HepG2 (cell line): ENCODE results near the gene TEKT5. TPM values are rescaled to one million over a fixed set of nuclear protein-coding genes. Genes with fewer than 3 reads are reported as not detected.

ENCODE experiments used
- AGO1 ChIP-seq: fragments of 200-400 bp; formaldehyde crosslinking; IDR thresholded peaks from 2 replicates; pipeline ENCODE4 v1.6.1; 2017; ENCODE audit warnings: mild to moderate bottlenecking, low read depth, low read length, moderate library complexity; ENCODE audit not compliant: poor library complexity, severe bottlenecking
- HDAC2 ChIP-seq: sonication (generic); formaldehyde crosslinking; IDR thresholded peaks from 2 replicates; pipeline ENCODE4 v1.4.0; 2020; ENCODE audit warnings: missing genetic modification reagents
- IKZF4 ChIP-seq: sonication (generic); formaldehyde crosslinking; IDR thresholded peaks from 2 replicates; pipeline ENCODE4 v1.5.1; 2020; ENCODE audit warnings: borderline replicate concordance, mild to moderate bottlenecking, low read depth, missing genetic modification reagents; ENCODE audit errors: not compliant biosample characterization
- RFXANK ChIP-seq: IDR thresholded peaks from 2 replicates; pipeline ENCODE4 v1.6.1; 2016
- RFXAP ChIP-seq: sonication (generic); formaldehyde crosslinking; IDR thresholded peaks from 2 replicates; pipeline ENCODE4 v1.4.0; 2020; ENCODE audit warnings: missing genetic modification reagents, borderline replicate concordance
- SCMH1 ChIP-seq: sonication (generic); formaldehyde crosslinking; IDR thresholded peaks from 2 replicates; pipeline ENCODE4 v1.9.0; 2021; ENCODE audit warnings: missing genetic modification reagents, mild to moderate bottlenecking, borderline replicate concordance
- SRSF1 ChIP-seq: fragments of 200-400 bp; formaldehyde crosslinking; optimal IDR thresholded peaks from 2 replicates; pipeline ENCODE3; 2017; ENCODE audit warnings: mild to moderate bottlenecking, low read depth, low read length, moderate library complexity
- polyA plus RNA-seq, 8 experiments: library from polyadenylated mRNA; depleted of rRNA in 3 of 8; stranded (reverse) in 7 of 8; unstranded in 1 of 8; fragments of >200 nt; fragmentation: Illumina TruSeq in 4 of 8; extraction: Trizol in 4 of 8; gene quantifications; 2 replicates each; pipeline versions ENCODE4 v1.2.1 to v1.2.3, GENCODE V29; 2011 to 2016; ENCODE audit warnings: low read depth in 4 of 8, missing spikeins in 1 of 8, mixed read lengths in 1 of 8; ENCODE audit not compliant: insufficient read depth in 1 of 8
- total RNA-seq, 5 experiments: library from RNA; depleted of rRNA; stranded (reverse); fragments of >200 nt; fragmentation: Illumina TruSeq; extraction: Trizol; gene quantifications; 2 replicates each; pipeline ENCODE4 v1.2.3, GENCODE V29; 2016; ENCODE audit warnings: low read depth in 1 of 5
- TF ChIP-seq, protein P1 (sequence below): sonication (generic); formaldehyde crosslinking; IDR thresholded peaks from 2 replicates; pipeline ENCODE4 v1.8.0; 2022; ENCODE audit warnings: mild to moderate bottlenecking, missing genetic modification reagents, borderline replicate concordance
- TF ChIP-seq, protein P2 (sequence below): sonication (generic); formaldehyde crosslinking; IDR thresholded peaks from 2 replicates; pipeline ENCODE4 v1.4.0; 2020; ENCODE audit warnings: missing genetic modification reagents, borderline replicate concordance
- TF ChIP-seq, protein P3 (sequence below): sonication (generic); formaldehyde crosslinking; IDR thresholded peaks from 2 replicates; pipeline ENCODE4 v1.5.0; 2020; ENCODE audit warnings: mild to moderate bottlenecking, missing genetic modification reagents, borderline replicate concordance
- TF ChIP-seq, protein P4 (sequence below): sonication (generic); formaldehyde crosslinking; IDR thresholded peaks from 2 replicates; pipeline ENCODE4 v1.5.1; 2020; ENCODE audit warnings: mild to moderate bottlenecking, missing genetic modification reagents, moderate library complexity
- TF ChIP-seq, protein P5 (sequence below): IDR thresholded peaks from 2 replicates; pipeline ENCODE4 v1.6.1; 2016
- TF ChIP-seq, protein P6 (sequence below): sonication (generic); formaldehyde crosslinking; IDR thresholded peaks from 2 replicates; pipeline ENCODE4 v1.8.0; 2022; ENCODE audit warnings: mild to moderate bottlenecking, missing genetic modification reagents; ENCODE audit not compliant: insufficient replicate concordance

The TEKT5 gene
- total and polyA plus RNA-seq, 2 of the 13 experiments (the other 11 are each of a cell fraction or from before 2014, with no cell fraction given), result 0.16 TPM; not detected in 1

DNA sequence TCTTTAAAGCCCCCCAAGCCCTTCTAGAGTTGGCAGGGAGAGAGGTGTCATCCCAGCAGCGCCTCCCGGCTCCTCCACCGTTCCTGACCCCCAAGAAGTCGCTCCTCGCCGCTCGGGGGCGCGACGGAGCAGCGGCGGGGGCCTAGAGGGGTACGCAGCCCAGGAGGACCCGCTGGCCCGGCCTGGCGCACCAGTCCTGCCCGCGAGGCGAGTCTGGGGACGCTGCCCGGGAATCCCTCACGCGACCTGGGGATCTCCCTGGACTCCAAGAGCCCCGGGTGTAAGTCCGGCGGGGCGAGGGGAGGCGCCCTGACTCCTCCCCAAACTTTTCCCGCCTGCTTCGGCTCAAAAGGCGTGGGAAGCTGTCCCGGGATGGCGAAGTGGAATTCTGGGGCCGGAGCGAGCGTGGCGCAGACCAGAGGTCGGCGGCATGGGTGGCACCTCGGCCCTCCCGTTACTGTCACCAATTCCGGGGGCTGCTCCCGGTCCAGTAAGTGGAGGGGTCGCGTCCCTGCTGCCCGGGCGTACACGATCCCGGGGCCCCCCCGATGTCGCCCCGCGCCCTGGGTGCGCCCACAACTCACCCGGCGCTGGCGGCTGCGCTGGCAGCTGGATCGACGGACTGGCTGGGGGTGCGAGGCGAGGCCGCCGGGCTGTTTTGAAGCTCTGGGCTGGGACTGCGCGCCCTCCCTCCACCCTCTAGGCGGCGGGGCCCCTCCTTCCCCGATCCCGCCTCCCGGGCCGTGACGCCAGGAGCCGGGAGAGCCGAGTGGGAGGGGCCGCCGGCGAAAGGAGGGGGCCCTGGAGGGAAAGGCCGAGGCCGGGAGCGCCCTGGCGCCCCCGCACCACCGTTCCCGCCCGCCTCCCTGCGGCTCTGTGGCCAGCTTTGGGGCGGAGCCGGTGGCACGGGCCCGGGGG is 114.5 kb downstream of the TEKT5 start, which contains the start of gene EMP2 (continued):
- TF ChIP-seq, protein P1, sequence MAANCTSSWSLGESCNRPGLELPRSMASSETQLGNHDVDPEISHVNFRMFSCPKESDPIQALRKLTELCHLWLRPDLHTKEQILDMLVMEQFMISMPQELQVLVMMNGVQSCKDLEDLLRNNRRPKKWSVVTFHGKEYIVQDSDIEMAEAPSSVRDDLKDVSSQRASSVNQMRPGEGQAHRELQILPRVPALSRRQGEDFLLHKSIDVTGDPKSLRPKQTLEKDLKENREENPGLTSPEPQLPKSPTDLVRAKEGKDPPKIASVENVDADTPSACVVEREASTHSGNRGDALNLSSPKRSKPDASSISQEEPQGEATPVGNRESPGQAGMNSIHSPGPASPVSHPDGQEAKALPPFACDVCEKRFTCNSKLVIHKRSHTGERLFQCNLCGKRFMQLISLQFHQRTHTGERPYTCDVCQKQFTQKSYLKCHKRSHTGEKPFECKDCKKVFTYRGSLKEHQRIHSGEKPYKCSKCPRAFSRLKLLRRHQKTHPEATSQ, result no peak
- TF ChIP-seq, protein P2, sequence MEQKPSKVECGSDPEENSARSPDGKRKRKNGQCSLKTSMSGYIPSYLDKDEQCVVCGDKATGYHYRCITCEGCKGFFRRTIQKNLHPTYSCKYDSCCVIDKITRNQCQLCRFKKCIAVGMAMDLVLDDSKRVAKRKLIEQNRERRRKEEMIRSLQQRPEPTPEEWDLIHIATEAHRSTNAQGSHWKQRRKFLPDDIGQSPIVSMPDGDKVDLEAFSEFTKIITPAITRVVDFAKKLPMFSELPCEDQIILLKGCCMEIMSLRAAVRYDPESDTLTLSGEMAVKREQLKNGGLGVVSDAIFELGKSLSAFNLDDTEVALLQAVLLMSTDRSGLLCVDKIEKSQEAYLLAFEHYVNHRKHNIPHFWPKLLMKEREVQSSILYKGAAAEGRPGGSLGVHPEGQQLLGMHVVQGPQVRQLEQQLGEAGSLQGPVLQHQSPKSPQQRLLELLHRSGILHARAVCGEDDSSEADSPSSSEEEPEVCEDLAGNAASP, result peak; percentile 55
- TF ChIP-seq, protein P3, sequence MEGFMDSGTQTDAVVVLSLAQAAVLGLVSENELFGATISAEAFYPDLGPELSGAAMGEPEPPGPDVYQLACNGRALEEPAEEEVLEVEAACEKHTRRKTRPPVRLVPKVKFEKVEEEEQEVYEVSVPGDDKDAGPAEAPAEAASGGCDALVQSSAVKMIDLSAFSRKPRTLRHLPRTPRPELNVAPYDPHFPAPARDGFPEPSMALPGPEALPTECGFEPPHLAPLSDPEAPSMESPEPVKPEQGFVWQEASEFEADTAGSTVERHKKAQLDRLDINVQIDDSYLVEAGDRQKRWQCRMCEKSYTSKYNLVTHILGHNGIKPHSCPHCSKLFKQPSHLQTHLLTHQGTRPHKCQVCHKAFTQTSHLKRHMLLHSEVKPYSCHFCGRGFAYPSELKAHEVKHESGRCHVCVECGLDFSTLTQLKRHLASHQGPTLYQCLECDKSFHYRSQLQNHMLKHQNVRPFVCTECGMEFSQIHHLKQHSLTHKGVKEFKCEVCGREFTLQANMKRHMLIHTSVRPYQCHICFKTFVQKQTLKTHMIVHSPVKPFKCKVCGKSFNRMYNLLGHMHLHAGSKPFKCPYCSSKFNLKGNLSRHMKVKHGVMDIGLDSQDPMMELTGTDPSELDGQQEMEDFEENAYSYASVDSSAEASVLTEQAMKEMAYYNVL (CRISPR knock-in tag), result 0 out of 2 replicates have a peak, but pooled peaks have one; percentile 19
- TF ChIP-seq, protein P4, sequence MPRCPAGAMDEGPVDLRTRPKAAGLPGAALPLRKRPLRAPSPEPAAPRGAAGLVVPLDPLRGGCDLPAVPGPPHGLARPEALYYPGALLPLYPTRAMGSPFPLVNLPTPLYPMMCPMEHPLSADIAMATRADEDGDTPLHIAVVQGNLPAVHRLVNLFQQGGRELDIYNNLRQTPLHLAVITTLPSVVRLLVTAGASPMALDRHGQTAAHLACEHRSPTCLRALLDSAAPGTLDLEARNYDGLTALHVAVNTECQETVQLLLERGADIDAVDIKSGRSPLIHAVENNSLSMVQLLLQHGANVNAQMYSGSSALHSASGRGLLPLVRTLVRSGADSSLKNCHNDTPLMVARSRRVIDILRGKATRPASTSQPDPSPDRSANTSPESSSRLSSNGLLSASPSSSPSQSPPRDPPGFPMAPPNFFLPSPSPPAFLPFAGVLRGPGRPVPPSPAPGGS, result peak; percentile 82; the same call in 1 of the 2 replicates
- TF ChIP-seq RFXANK (CRISPR knock-in tag), result peak; percentile 64; the same call in 1 of the 2 replicates
- peak; percentile 89; the same call in 1 of the 2 replicates for TF ChIP-seq RFXAP
- peak; percentile 58 for TF ChIP-seq HDAC2 (CRISPR knock-in tag)
- TF ChIP-seq, protein P5, sequence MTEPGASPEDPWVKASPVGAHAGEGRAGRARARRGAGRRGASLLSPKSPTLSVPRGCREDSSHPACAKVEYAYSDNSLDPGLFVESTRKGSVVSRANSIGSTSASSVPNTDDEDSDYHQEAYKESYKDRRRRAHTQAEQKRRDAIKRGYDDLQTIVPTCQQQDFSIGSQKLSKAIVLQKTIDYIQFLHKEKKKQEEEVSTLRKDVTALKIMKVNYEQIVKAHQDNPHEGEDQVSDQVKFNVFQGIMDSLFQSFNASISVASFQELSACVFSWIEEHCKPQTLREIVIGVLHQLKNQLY (CRISPR knock-in tag), result 0 out of 2 replicates have a peak, but pooled peaks have one; percentile 10
- peak; percentile 84 for TF ChIP-seq SRSF1
- peak; percentile 53 for TF ChIP-seq IKZF4
- TF ChIP-seq SCMH1, result no peak
- TF ChIP-seq, protein P6, sequence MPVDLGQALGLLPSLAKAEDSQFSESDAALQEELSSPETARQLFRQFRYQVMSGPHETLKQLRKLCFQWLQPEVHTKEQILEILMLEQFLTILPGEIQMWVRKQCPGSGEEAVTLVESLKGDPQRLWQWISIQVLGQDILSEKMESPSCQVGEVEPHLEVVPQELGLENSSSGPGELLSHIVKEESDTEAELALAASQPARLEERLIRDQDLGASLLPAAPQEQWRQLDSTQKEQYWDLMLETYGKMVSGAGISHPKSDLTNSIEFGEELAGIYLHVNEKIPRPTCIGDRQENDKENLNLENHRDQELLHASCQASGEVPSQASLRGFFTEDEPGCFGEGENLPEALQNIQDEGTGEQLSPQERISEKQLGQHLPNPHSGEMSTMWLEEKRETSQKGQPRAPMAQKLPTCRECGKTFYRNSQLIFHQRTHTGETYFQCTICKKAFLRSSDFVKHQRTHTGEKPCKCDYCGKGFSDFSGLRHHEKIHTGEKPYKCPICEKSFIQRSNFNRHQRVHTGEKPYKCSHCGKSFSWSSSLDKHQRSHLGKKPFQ (CRISPR knock-in tag), result peak; percentile 10
- TF ChIP-seq AGO1, result peak; percentile 75
